HEK293 (cell line): ENCODE data around the gene TNN.

Experiments
- CTCF ChIA-PET: fragments of 350-600 bp; formaldehyde crosslinking; extraction: SDS; loops from one replicate; lab custom pipeline; 2021; ENCODE audit warnings: antibody characterized with exemption; lab: Yijun Ruan, JAX
- POLR2A ChIA-PET: fragments of 300-600 bp; formaldehyde crosslinking; extraction: SDS; loops from one replicate; lab custom pipeline; 2020; ENCODE audit warnings: antibody characterized with exemption, inconsistent platforms; lab: Yijun Ruan, JAX
- H3K27ac ChIP-seq: fragments of 200-500 bp; sonication (Bioruptor generic); 2 replicates; pipeline ENCODE4 v1.5.1; 2014; ENCODE audit warnings: low read depth, low read length, control low read depth, inconsistent platforms; ENCODE audit errors: extremely low read depth
- H3K36me3 ChIP-seq, 2 experiments: fragments of 200-500 bp in 1 of 2; sonication (Bioruptor generic) in 1 of 2; 1 replicate in 1 of 2; 2 replicates in 1 of 2; pipeline ENCODE4 v1.5.1; 2014 to 2017; ENCODE audit warnings: inconsistent platforms in 2 of 2, low read length in 2 of 2; ENCODE audit not compliant: control insufficient read depth in 2 of 2, insufficient read depth in 1 of 2
- H3K4me1 ChIP-seq: fragments of 200-500 bp; sonication (Bioruptor generic); 2 replicates; pipeline ENCODE4 v1.5.1; 2014; ENCODE audit warnings: mild to moderate bottlenecking, low read length, inconsistent platforms; ENCODE audit not compliant: control insufficient read depth, insufficient read depth
- H3K4me3 ChIP-seq: 2 replicates; pipeline ENCODE4 v1.5.1; 2011; ENCODE audit warnings: low read depth, mild to moderate bottlenecking, control low read depth, low read length, moderate library complexity
- H3K9me3 ChIP-seq: fragments of 200-500 bp; sonication (Bioruptor generic); 2 replicates; pipeline ENCODE4 v1.5.1; 2014; ENCODE audit warnings: low read depth, low read length, inconsistent platforms; ENCODE audit not compliant: control insufficient read depth, insufficient read depth
- ATF2 ChIP-seq: fragments of 450-650 bp; formaldehyde crosslinking; IDR thresholded peaks from 2 replicates; pipeline ENCODE4 v1.5.1; 2016; ENCODE audit warnings: missing biosample characterization, missing genetic modification characterization, low read depth
- BCL6B ChIP-seq: fragments of 450-650 bp; formaldehyde crosslinking; IDR thresholded peaks from 2 replicates; pipeline ENCODE4 v1.5.1; 2017; ENCODE audit warnings: missing biosample characterization, missing genetic modification characterization
- MYNN ChIP-seq: fragments of 450-650 bp; formaldehyde crosslinking; IDR thresholded peaks from 2 replicates; pipeline ENCODE4 v1.5.1; 2016; ENCODE audit warnings: missing biosample characterization, missing genetic modification characterization, borderline replicate concordance
- OSR2 ChIP-seq: fragments of 450-650 bp; formaldehyde crosslinking; IDR thresholded peaks from 2 replicates; pipeline ENCODE4 v1.5.1; 2016; ENCODE audit warnings: missing biosample characterization, missing genetic modification characterization
- PRDM6 ChIP-seq: fragments of 450-650 bp; formaldehyde crosslinking; IDR thresholded peaks from 2 replicates; pipeline ENCODE4 v1.5.1; 2017; ENCODE audit warnings: missing biosample characterization, missing genetic modification characterization
- RBAK ChIP-seq: fragments of 450-650 bp; formaldehyde crosslinking; IDR thresholded peaks from 2 replicates; pipeline ENCODE4 v1.5.1; 2016; ENCODE audit warnings: missing biosample characterization, missing genetic modification characterization
- TSHZ1 ChIP-seq: fragments of 450-650 bp; formaldehyde crosslinking; IDR thresholded peaks from 2 replicates; pipeline ENCODE4 v1.5.1; 2016; ENCODE audit warnings: missing biosample characterization, missing genetic modification characterization, borderline replicate concordance
- ZBTB49 ChIP-seq: fragments of 450-650 bp; formaldehyde crosslinking; IDR thresholded peaks from 2 replicates; pipeline ENCODE4 v1.5.1; 2016; ENCODE audit warnings: missing biosample characterization, missing genetic modification characterization, low read depth
- ZFP3 ChIP-seq: fragments of 450-650 bp; formaldehyde crosslinking; IDR thresholded peaks from 2 replicates; pipeline ENCODE4 v1.5.1; 2016; ENCODE audit warnings: low read depth, missing biosample characterization, missing genetic modification characterization
- ZFP69B ChIP-seq: fragments of 450-650 bp; formaldehyde crosslinking; IDR thresholded peaks from 2 replicates; pipeline ENCODE4 v1.5.1; 2016; ENCODE audit warnings: missing biosample characterization, missing genetic modification characterization
- ZNF391 ChIP-seq: fragments of 450-650 bp; formaldehyde crosslinking; IDR thresholded peaks from 2 replicates; pipeline ENCODE4 v1.5.1; 2016; ENCODE audit warnings: low read depth, missing biosample characterization, missing genetic modification characterization, borderline replicate concordance
- ZNF48 ChIP-seq: fragments of 450-650 bp; formaldehyde crosslinking; IDR thresholded peaks from 2 replicates; pipeline ENCODE4 v1.5.1; 2016; ENCODE audit warnings: missing biosample characterization, missing genetic modification characterization
- ZNF514 ChIP-seq: fragments of 450-650 bp; formaldehyde crosslinking; IDR thresholded peaks from 2 replicates; pipeline ENCODE4 v1.5.1; 2016; ENCODE audit warnings: missing biosample characterization, missing genetic modification characterization
- ZNF600 ChIP-seq: fragments of 450-650 bp; formaldehyde crosslinking; IDR thresholded peaks from 2 replicates; pipeline ENCODE4 v1.5.1; 2016; ENCODE audit warnings: missing biosample characterization, missing genetic modification characterization
- ZNF639 ChIP-seq: fragments of 450-650 bp; formaldehyde crosslinking; IDR thresholded peaks from 2 replicates; pipeline ENCODE4 v1.5.1; 2016; ENCODE audit warnings: missing biosample characterization, missing genetic modification characterization
- ZNF670 ChIP-seq: fragments of 450-650 bp; formaldehyde crosslinking; IDR thresholded peaks from 2 replicates; pipeline ENCODE4 v1.5.1; 2016; ENCODE audit warnings: missing biosample characterization, missing genetic modification characterization, low read depth
- ZNF707 ChIP-seq: fragments of 450-650 bp; formaldehyde crosslinking; IDR thresholded peaks from 2 replicates; pipeline ENCODE4 v1.5.1; 2016; ENCODE audit warnings: missing biosample characterization, missing genetic modification characterization
- ZSCAN18 ChIP-seq: fragments of 450-650 bp; formaldehyde crosslinking; IDR thresholded peaks from 2 replicates; pipeline ENCODE4 v1.5.1; 2016; ENCODE audit warnings: missing biosample characterization, missing genetic modification characterization

The TNN gene

GRCh38 chr1:175034775-175035174 lies 32.9 kb upstream of the TNN start:
- Histone ChIP-seq H3K27ac (no peak overlapping the region), H3K9me3 (no peaks in the 10 kb centered on the region), H3K36me3 (no peaks in the 10 kb centered on the region), H3K4me1 (no peaks in the 10 kb centered on the region), H3K4me3 (no peak overlapping the region)
- CTCF ChIA-PET: no interaction called here
- POLR2A ChIA-PET: no interaction called here
- TF ChIP-seq ZNF639 (tag by site-specific recombination) (no peak), ZFP69B (tag by site-specific recombination) (no peak), RBAK (no peak), TSHZ1 (tag by site-specific recombination) (no peak)

- CTCF ChIA-PET: interaction anchor here (1.5 kb wide), 1 partner anchor 89 kb away, joined by 5 read pairs; no protein-coding TSS in a partner anchor
These were observed 31.8 kb upstream of the TNN start for GRCh38 chr1:175035865-175036264.

GRCh38 chr1:175036476-175036875 lies 31.2 kb upstream of the TNN start:
- no peak overlapping the region for H3K4me3 ChIP-seq
- H3K4me1 ChIP-seq: no peaks in the 10 kb centered on the region
- TF ChIP-seq ZBTB49 (no peak), ATF2 (tag by site-specific recombination) (no peak), ZNF514 (tag by site-specific recombination) (no peak), ZSCAN18 (tag by site-specific recombination) (no peak), PRDM6 (tag by site-specific recombination) (no peak), MYNN (tag by site-specific recombination) (no peak), ZFP3 (tag by site-specific recombination) (no peak), ZNF670 (no peak), BCL6B (tag by site-specific recombination) (no peak)
- ChIA-PET CTCF (interaction anchor here (1.5 kb wide), 1 partner anchor 89 kb away, joined by 5 read pairs; no protein-coding TSS in a partner anchor), POLR2A (no interaction called here)
- H3K36me3 ChIP-seq: no peaks in the 10 kb centered on the region
- H3K27ac ChIP-seq: no peak overlapping the region
- no peaks in the 10 kb centered on the region for H3K9me3 ChIP-seq

More at GRCh38 chr1:175035865-175036264, 31.8 kb upstream of the TNN start:
- no peak overlapping the region for H3K4me3 ChIP-seq
- TF ChIP-seq ZNF391 (tag by site-specific recombination) (no peak), OSR2 (tag by site-specific recombination) (no peak), ZNF600 (tag by site-specific recombination) (no peak), ZNF707 (tag by site-specific recombination) (no peak), ZNF48 (tag by site-specific recombination) (no peak)
- POLR2A ChIA-PET: interaction anchor here (0.5 kb wide), 1 partner anchor 89 kb away, joined by 3 read pairs; no protein-coding TSS in a partner anchor
- H3K9me3 ChIP-seq: no peaks in the 10 kb centered on the region
- no peaks in the 10 kb centered on the region for H3K4me1 ChIP-seq
- no peak overlapping the region for H3K27ac ChIP-seq
- no peaks in the 10 kb centered on the region for H3K36me3 ChIP-seq
